T-helper 9 cell (primary cell): ENCODE data around the gene SCLY.
"Not testable (repeated sequence)": the region's sequence is repeated elsewhere in the genome, so short reads cannot be mapped to it uniquely, and the experiment has no call there.

Source experiments
- DNase-seq: peaks from one replicate; pipeline ENCODE4 v3.0.0-alpha.2; 2020

The SCLY gene

GRCh38 chr2:238114851-238115660 is 54.3 kb downstream of the SCLY start:
- DNase-seq, result no peak

GRCh38 chr2:238115709-238116108 is 54.9 kb downstream of the SCLY start:
- not testable (repeated sequence) for DNase-seq

GRCh38 chr2:238116298-238117198 is 55.7 kb downstream of the SCLY start:
- no peak for DNase-seq

DNA sequence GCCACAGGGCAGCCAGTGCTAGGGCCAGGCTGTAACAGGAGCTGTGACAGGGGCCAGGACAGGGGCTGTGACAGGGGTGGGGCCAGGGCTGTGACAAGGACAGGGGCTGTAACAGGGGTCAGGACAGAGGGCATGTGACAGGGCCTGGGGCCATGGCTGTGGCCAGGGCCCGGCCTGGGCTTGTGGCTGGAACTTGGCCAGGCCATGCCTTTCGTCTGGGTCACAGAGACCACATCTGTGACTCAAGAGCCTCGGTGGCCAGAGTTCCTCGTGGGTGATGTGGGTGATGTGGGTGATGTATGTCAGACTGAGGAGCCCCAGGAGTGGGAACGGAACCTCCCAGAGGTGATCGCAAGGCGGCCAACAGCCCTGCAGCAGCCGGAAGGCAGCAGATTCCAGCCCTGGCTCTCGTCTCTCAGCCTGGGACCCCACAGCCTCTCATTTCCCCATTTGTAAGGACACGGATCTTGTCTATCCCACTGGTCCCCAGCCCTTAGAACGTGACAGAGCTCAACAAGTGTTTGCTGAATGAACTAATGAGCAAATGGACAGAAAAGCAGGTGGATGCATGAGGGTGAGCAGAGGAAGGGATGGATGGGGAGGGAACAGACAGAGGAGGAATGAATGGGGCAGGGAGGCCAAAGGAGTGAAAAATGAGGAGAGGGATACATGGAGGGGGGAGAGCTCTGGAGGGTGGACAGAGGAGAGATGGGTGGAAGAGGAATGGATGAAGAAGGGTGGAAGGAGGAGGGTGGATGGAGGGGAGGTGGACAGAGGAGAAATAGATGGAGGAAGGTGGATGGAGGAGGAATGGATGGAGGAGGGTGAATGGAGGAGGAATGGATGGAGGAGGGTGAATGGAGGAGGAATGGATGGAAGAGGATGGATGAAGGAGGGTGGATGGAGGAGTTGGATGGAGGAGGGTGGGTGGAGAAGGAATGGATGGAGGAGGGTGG is 56.7 kb downstream of the SCLY start:
- DNase-seq, result no peak

GRCh38 chr2:238119756-238120462 is 59.1 kb downstream of the SCLY start:
- DNase-seq, result no peak

DNA sequence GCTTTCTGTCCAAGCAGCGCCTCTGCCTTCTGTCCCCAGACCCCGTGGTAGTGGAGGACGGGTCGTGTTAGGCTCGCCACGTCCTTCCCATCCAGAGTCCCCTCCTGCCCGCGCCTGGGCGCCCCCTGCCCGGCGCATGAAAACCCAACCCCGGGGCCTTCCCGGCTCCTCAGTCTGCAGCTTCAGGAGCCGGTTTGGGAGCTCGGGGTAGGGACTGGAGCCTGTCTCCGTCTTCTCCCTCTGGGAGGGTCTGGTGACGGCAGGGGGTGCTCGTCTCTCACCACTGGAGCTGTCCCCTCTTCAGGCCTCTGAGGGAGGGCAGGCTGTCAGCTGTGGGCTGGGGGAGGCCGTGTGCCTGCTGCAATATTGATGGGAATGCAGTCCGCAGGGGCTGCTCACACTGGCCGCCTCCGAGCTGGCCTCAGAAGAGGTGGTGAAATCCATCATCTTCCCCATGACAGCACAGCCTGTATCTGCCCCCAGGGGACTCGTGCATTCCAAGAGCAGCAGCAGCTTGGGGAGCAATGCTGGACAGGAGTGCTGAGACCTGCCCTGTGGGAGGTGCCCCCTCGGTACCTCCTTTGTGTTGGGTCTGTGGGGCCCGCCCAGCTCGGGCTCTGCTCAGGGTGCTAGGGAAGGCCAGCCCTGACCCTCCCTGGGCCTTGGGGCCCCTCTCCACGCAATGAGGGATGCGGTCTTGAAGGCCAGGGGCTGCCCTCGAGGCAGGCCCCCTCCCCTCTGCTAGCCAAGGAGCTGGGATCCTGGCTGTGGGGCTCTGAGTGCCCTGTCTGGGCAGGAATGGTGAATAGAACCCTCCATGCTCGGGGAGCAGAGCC is 59.9 kb downstream of the SCLY start:
- no peak for DNase-seq

DNA sequence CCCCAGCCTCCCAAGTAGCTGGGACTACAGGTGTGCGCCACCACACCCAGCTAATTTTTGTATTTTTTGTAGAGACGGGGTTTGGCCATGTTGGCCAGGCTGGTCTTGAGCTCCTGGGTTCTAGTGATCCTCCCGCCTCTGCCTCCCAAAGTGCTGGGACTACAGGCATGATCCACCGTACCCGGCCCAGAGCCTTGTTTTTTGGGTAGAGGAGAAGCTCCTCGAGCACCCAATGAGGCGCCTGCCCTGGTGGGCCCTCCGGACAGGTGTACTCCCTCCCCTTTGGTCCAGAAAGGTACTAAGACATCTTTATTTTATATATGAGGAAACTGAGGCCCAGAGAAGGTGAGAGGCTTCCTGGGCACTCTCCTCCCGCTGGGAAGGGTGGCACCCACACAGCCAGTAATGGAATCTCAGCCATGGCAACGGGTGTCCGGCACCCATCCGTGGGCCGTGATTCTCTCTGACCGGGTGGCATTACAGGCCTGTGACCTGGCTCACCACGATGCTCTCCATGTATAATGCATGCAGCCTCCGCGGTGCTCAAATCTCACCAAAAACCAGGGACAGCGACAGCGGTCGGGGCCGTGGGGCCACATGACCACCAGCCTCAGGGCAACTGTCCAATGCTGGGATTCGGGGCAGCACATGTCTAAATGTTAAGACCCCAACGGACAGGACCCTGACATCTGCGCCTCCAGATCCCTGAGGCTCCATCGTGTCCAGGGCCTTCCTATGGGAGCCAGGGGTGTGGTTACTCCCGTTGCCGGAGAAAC is 60.9 kb downstream of the SCLY start:
- DNase-seq, result no peak

- DNase-seq, result no peak
Measured at GRCh38 chr2:238122287-238123217, 61.8 kb downstream of the SCLY start.

DNA sequence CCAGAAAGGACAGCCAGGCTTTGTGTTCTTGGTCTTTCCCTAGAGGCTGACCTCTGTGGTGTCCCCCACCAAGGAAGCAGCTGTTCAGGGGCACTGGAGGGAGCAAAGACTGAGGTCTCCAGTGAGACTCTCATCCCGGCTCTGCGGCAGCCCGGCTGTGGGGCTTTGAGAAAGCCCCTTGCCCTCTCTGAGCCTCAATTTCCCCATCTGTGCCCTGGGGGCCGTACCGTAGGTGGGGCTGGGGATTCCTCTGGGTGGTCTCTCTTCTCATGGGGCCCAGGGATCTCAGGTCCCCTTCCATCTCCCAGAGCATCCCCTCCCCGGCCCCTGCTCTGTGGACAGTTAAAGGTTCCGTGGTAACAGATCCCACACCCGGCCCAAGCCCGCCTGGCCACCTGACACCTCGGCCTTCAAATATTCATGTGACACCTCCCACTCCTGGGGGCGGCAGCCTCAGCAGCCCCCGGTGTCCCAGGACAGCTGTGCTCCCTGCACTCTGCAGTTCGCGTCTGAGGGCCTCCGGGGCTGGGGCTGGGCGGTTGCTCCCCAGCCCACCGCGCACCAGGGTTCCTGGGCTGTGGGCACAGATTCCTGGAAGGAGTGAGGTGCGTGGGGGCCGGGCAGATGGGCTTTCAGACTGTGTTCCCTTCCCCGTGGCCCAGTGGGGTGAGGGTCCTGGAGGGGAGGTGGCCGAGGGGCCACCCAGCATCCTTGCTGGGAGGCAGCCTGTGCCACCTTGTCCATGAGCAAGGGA is 62.6 kb downstream of the SCLY start:
- DNase-seq, result no peak

GRCh38 chr2:238123991-238124470 is 63.2 kb downstream of the SCLY start:
- no peak for DNase-seq

DNA sequence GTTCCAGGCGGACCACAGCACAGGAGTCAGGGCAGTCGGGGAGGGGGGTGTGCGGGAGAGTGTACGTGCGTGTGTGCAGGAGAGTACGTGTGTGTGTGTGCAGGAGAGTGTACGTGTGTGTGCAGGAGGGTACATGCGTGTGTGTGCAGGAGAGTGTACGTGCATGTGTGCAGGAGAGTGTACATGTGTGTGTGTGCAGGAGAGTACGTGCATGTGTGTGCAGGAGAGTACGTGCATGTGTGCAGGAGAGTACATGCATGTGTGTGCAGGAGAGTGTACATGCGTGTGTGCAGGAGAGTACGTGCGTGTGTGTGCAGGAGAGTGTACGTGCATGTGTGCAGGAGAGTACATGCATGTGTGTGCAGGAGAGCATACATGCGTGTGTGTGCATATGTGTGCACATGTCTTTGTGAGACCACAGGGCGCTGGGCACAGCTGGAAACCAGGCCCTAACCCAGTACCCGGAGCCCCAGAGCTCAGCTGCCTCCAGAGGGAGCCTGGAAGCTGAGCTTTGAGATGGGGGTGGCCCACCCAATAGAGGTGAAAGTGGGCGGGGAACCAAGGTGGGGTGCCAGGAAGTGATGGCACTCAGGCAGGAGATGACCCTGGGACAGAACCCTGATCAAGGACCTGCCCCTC is 63.8 kb downstream of the SCLY start:
- no peak for DNase-seq

- no peak for DNase-seq
Measured at GRCh38 chr2:238125127-238125885, 64.5 kb downstream of the SCLY start.

- no peak for DNase-seq
Measured at GRCh38 chr2:238126338-238126737, 65.5 kb downstream of the SCLY start.

DNA sequence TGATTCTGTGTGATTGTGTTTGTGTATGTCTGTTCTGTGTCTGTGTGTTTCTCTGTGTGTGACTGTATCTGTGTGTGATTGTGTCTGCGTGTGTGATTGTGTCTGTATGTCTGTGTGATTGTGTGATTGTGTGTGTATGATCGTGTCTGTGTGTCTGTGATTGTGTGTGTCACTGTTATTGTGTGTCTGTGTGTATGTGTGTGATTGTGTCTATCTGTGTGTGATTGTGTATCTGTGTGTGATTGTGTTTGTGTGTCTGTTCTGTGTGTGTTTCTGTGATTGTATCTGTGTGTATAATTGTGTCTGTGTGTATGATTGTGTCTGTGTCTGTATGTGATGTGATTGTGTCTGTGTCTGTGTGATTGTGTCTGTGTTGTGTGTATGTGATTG is 66.0 kb downstream of the SCLY start:
- no peak for DNase-seq

GRCh38 chr2:238127165-238128060 is 66.6 kb downstream of the SCLY start:
- no peak for DNase-seq

GRCh38 chr2:238128061-238128440 is 67.2 kb downstream of the SCLY start:
- DNase-seq, result no peak
